GM23248 (cell line): ENCODE results near the gene PSMG3. TPM values are rescaled to one million over a fixed set of nuclear protein-coding genes. Genes with fewer than 3 reads are reported as not detected.

Experiments used
- DNase-seq: peaks from one replicate; pipeline ENCODE4 v3.0.0-alpha.2; 2015
- H2AFZ ChIP-seq: fragments of 200-600 bp; sonication (generic); 2 replicates; pipeline ENCODE4 v1.6.1; 2016; ENCODE audit warnings: antibody characterized with exemption
- H3F3A ChIP-seq: fragments of 200-600 bp; sonication (generic); 2 replicates; pipeline ENCODE4 v1.6.1; 2016; ENCODE audit warnings: mild to moderate bottlenecking, antibody characterized with exemption, mixed run types; ENCODE audit not compliant: insufficient read depth
- H3K27ac ChIP-seq: fragments of 200-600 bp; sonication (generic); 2 replicates; pipeline ENCODE4 v1.5.1; 2016; ENCODE audit warnings: mild to moderate bottlenecking
- H3K27me3 ChIP-seq: fragments of 200-600 bp; sonication (generic); replicated peaks from 2 replicates; pipeline ENCODE4 v1.6.1; 2016; ENCODE audit warnings: mild to moderate bottlenecking; ENCODE audit not compliant: insufficient read depth
- H3K36me3 ChIP-seq: fragments of 200-600 bp; sonication (generic); 2 replicates; pipeline ENCODE4 v1.6.1; 2016; ENCODE audit warnings: low read depth, mild to moderate bottlenecking
- H3K4me1 ChIP-seq: fragments of 200-600 bp; sonication (generic); 2 replicates; pipeline ENCODE4 v1.6.1; 2016; ENCODE audit warnings: mild to moderate bottlenecking; ENCODE audit not compliant: insufficient read depth
- H3K4me2 ChIP-seq: fragments of 200-600 bp; sonication (generic); one replicate; pipeline ENCODE4 v1.6.1; 2016; ENCODE audit warnings: mild to moderate bottlenecking; ENCODE audit not compliant: unreplicated experiment
- H3K4me3 ChIP-seq: fragments of 200-600 bp; sonication (generic); 2 replicates; pipeline ENCODE4 v1.5.1; 2016; ENCODE audit warnings: mild to moderate bottlenecking
- H3K79me2 ChIP-seq: fragments of 200-600 bp; sonication (generic); 2 replicates; pipeline ENCODE4 v1.6.1; 2016; ENCODE audit warnings: mild to moderate bottlenecking; ENCODE audit not compliant: insufficient read depth
- H3K9ac ChIP-seq: fragments of 200-600 bp; sonication (generic); 2 replicates; pipeline ENCODE4 v1.6.1; 2016; ENCODE audit warnings: mild to moderate bottlenecking
- H3K9me2 ChIP-seq: fragments of 200-600 bp; sonication (generic); 2 replicates; pipeline ENCODE4 v1.6.1; 2016; ENCODE audit warnings: mixed run types, mild to moderate bottlenecking, moderate library complexity; ENCODE audit not compliant: insufficient read depth
- H3K9me3 ChIP-seq: fragments of 200-600 bp; sonication (generic); one replicate; pipeline ENCODE4 v1.6.1; 2017; ENCODE audit warnings: low read depth
- H4K20me1 ChIP-seq: fragments of 200-600 bp; sonication (generic); 2 replicates; pipeline ENCODE4 v1.6.0; 2016; ENCODE audit not compliant: insufficient read depth
- EZH2 ChIP-seq: fragments of 200-600 bp; sonication (generic); IDR thresholded peaks from 2 replicates; pipeline ENCODE4 v1.6.1; 2018; ENCODE audit warnings: antibody characterized with exemption, mild to moderate bottlenecking; ENCODE audit not compliant: insufficient read depth, poor library complexity, severe bottlenecking
- EZH2phosphoT487 ChIP-seq: fragments of 200-600 bp; sonication (generic); IDR thresholded peaks from 2 replicates; pipeline ENCODE4 v1.6.1; 2018; ENCODE audit warnings: antibody characterized with exemption, moderate library complexity, mild to moderate bottlenecking, low read depth; ENCODE audit not compliant: insufficient read depth
- WGBS, 2 experiments: methylation state at CpG; one replicate each; pipeline ENCODE4 v1.1.6; 2015 to 2017; ENCODE audit warnings: low lambda C conversion rate in 2 of 2, low coverage in 1 of 2; ENCODE audit errors: missing lambda C conversion rate in 2 of 2; 5-methylcytosine and 5-hydroxymethylcytosine counted together
- in situ Hi-C: fragments of 300-500 bp; cut with MboI; formaldehyde crosslinking; loops from 2 replicates; pipeline ENCODE4 v1.15.0; 2020
- polyA plus RNA-seq: library from polyadenylated mRNA; unstranded; fragments of >200 nt; fragmentation: Nextera tagmentation; extraction: Ambion mirVana; gene quantifications from 2 replicates; pipeline ENCODE4 v1.2.1, GENCODE V29; 2016
- total RNA-seq: library from RNA; depleted of rRNA; stranded (reverse); fragments of >200 nt; shearing (Covaris generic); gene quantifications from 2 replicates; pipeline ENCODE4 v1.2.3, GENCODE V29; 2014

PSMG3 gene
- total and polyA plus RNA-seq, 2 experiments from 2014 or later: 28.3 to 58.1 TPM

- H3K27ac ChIP-seq: no peak overlapping the region
- no peak overlapping the region for H3K4me3 ChIP-seq
- H3K79me2 ChIP-seq: no peaks in the 10 kb centered on the region
- H3F3A ChIP-seq: no peaks in the 10 kb centered on the region
- H4K20me1 ChIP-seq: no peaks in the 10 kb centered on the region
- no peaks in the 10 kb centered on the region for H3K4me1 ChIP-seq
- H3K27me3 ChIP-seq: peaks cover 24% of the 10 kb centered on the region
- no peak for TF ChIP-seq EZH2
- H2AFZ ChIP-seq: no peak overlapping the region
- no peaks in the 10 kb centered on the region for H3K9me3 ChIP-seq
- H3K36me3 ChIP-seq: no peaks in the 10 kb centered on the region
- WGBS, 2 experiments: 62 to 63% methylated on average over 39 of the region's 39 CpGs
- no peaks in the 10 kb centered on the region for H3K9me2 ChIP-seq
- H3K4me2 ChIP-seq: no peak overlapping the region
- no peak overlapping the region for H3K9ac ChIP-seq
- in situ Hi-C loops: no loop called here
- no peak for DNase-seq
Observed at GRCh38 chr7:1596181-1597043, 26.6 kb upstream of the PSMG3 start.

GRCh38 chr7:1595636-1596035 lies 25.8 kb upstream of the PSMG3 start:
- H3K27ac ChIP-seq: no peak overlapping the region
- in situ Hi-C loops: no loop called here
- WGBS, 2 experiments: 46 to 55% methylated on average over 11 to 12 of the region's 12 CpGs

GRCh38 chr7:1595027-1595426 lies 25.2 kb upstream of the PSMG3 start:
- Histone ChIP-seq H3K79me2 (no peaks in the 10 kb centered on the region), H3K4me1 (no peaks in the 10 kb centered on the region), H3K36me3 (no peaks in the 10 kb centered on the region), H3K4me3 (no peak overlapping the region), H2AFZ (no peak overlapping the region), H3K4me2 (no peak overlapping the region), H3K27me3 (peaks cover 21% of the 10 kb centered on the region; the same call in 1 of the 2 replicates), H3K9ac (no peak overlapping the region), H3K9me2 (no peaks in the 10 kb centered on the region), H4K20me1 (no peaks in the 10 kb centered on the region), H3F3A (no peaks in the 10 kb centered on the region), H3K27ac (no peak overlapping the region), H3K9me3 (no peaks in the 10 kb centered on the region)
- 29 to 32% methylated on average over 3 of the region's 3 CpGs for WGBS, 2 experiments
- TF ChIP-seq EZH2 (no peak), EZH2phosphoT487 (no peak)
- in situ Hi-C loops: no loop called here
- DNase-seq: no peak

More at GRCh38 chr7:1595636-1596035, 25.8 kb upstream of the PSMG3 start:
- TF ChIP-seq EZH2 (no peak), EZH2phosphoT487 (no peak)
- no peak overlapping the region for H3K9ac ChIP-seq
- H3K4me3 ChIP-seq: no peak overlapping the region
- H4K20me1 ChIP-seq: no peaks in the 10 kb centered on the region
- H3K9me3 ChIP-seq: no peaks in the 10 kb centered on the region
- H3K4me2 ChIP-seq: no peak overlapping the region
- no peak for DNase-seq
- H3K79me2 ChIP-seq: no peaks in the 10 kb centered on the region
- no peaks in the 10 kb centered on the region for H3F3A ChIP-seq
- peaks cover 25% of the 10 kb centered on the region for H3K27me3 ChIP-seq
- H3K9me2 ChIP-seq: no peaks in the 10 kb centered on the region
- no peaks in the 10 kb centered on the region for H3K36me3 ChIP-seq
- no peaks in the 10 kb centered on the region for H3K4me1 ChIP-seq
- no peak overlapping the region for H2AFZ ChIP-seq

GRCh38 chr7:1593904-1594421 lies 24.1 kb upstream of the PSMG3 start:
- Histone ChIP-seq H3K4me3 (no peak overlapping the region), H3F3A (no peaks in the 10 kb centered on the region), H3K9me2 (no peaks in the 10 kb centered on the region), H3K4me1 (no peaks in the 10 kb centered on the region), H3K9ac (no peak overlapping the region), H3K36me3 (no peaks in the 10 kb centered on the region), H2AFZ (no peak overlapping the region), H3K4me2 (no peak overlapping the region), H4K20me1 (no peaks in the 10 kb centered on the region), H3K9me3 (no peaks in the 10 kb centered on the region), H3K27ac (no peak overlapping the region), H3K27me3 (peaks cover 21% of the 10 kb centered on the region; the same call in 1 of the 2 replicates), H3K79me2 (no peaks in the 10 kb centered on the region)
- WGBS, 2 experiments: 31 to 34% methylated on average over 3 to 4 of the region's 4 CpGs
- in situ Hi-C loops: no loop called here
- no peak for DNase-seq
- no peak for TF ChIP-seq EZH2phosphoT487
- TF ChIP-seq EZH2: no peak
